ENCODE measurements around the gene MATR3. TPM values are rescaled to one million over a fixed set of nuclear protein-coding genes. Genes with fewer than 3 reads are reported as not detected.
"Not testable (repeated sequence)": the region's sequence is repeated elsewhere in the genome, so short reads cannot be mapped to it uniquely, and the experiment has no call there.

MATR3 gene
- total RNA-seq, 2 experiments from 2014 or later, result 168 to 222 TPM

GRCh38 chr5:139306628-139307379, 13.3 kb downstream of the MATR3 start:
- POLR2A ChIA-PET, result interaction anchor here (0.7 kb wide), 1 partner anchor 81 kb away, joined by 4 read pairs; no protein-coding TSS in a partner anchor
- H3K27me3 Mint-ChIP-seq, result no peaks in the 10 kb centered on the region
- CTCF ChIA-PET, result interaction anchor here (0.6 to 4.8 kb wide), 6 partner anchors 14 to 731 kb away, joined by 3 to 28 read pairs (median 3); partner anchors contain the start of genes HSPA9 and PAIP2
- peaks cover 23% of the 10 kb centered on the region for H3K36me3 Mint-ChIP-seq (ENCODE audit: low read depth)
- peaks cover 75% of the 10 kb centered on the region for H3K4me1 Mint-ChIP-seq
- DNase-seq, result no peak
- H3K4me3 Mint-ChIP-seq, result no peak overlapping the region
- no peaks in the 10 kb centered on the region for H3K9me3 Mint-ChIP-seq
- H3K27ac Mint-ChIP-seq, result no peak overlapping the region

- Mint-ChIP-seq H3K27me3 (no peaks in the 10 kb centered on the region), H3K4me1 (peaks cover 66% of the 10 kb centered on the region), H3K27ac (peak overlapping the region; percentile 51), H3K4me3 (no peak overlapping the region), H3K36me3 (ENCODE audit: low read depth) (peaks cover 20% of the 10 kb centered on the region), H3K9me3 (no peaks in the 10 kb centered on the region)
- no peak for DNase-seq
- POLR2A ChIA-PET, result no interaction called here
- CTCF ChIA-PET, result interaction anchor here (0.6 to 1.4 kb wide), 3 partner anchors 8 to 35 kb away, joined by 3 read pairs; no protein-coding TSS in a partner anchor
Observed at GRCh38 chr5:139308797-139309196, 15.3 kb downstream of the MATR3 start.

- H3K4me3 Mint-ChIP-seq, H3K27me3 Mint-ChIP-seq, POLR2A ChIA-PET, DNase-seq, H3K9me3 Mint-ChIP-seq: not testable (repeated sequence)
- Mint-ChIP-seq H3K4me1 (peaks cover 62% of the 10 kb centered on the region), H3K36me3 (ENCODE audit: low read depth) (peaks cover 25% of the 10 kb centered on the region), H3K27ac (peak overlapping the region; percentile 13)
- CTCF ChIA-PET, result interaction anchor here (1.0 to 1.3 kb wide), 2 partner anchors 18 to 31 kb away, joined by 3 to 4 read pairs; partner anchors contain the start of genes MATR3 and PAIP2
Observed at GRCh38 chr5:139310715-139311186, 17.2 kb downstream of the MATR3 start.

DNA sequence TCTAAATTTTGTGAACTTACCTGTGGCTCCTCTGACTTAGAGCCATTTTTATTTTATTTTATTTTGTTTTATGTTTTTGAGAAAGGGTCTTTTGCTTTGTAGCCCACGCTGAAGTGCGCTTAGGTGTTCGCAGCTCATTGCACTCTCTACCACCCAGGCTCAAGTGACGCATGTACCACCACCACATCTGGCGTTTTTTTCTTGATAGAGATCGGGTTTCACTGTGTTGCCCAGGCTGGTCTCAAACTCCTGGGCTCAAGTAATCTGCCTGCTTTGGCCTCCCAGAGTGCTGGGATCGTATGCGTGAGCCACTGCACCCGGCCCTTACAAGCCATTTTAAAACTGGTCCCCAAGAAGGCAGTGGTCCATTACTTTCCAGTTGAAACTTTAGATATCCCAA, 18.5 kb downstream of the MATR3 start:
- Mint-ChIP-seq H3K4me1 (peaks cover 52% of the 10 kb centered on the region), H3K4me3 (no peak overlapping the region), H3K27ac (no peak overlapping the region), H3K9me3 (no peaks in the 10 kb centered on the region), H3K36me3 (ENCODE audit: low read depth) (peaks cover 32% of the 10 kb centered on the region), H3K27me3 (no peaks in the 10 kb centered on the region)
- ChIA-PET POLR2A (interaction anchor here (0.6 kb wide), 1 partner anchor 247 kb away, joined by 4 read pairs; no protein-coding TSS in a partner anchor), CTCF (interaction anchor here (0.8 to 1.8 kb wide), 4 partner anchors 8 to 30 kb away, joined by 3 to 6 read pairs (median 3); partner anchors contain the start of genes MATR3 and PAIP2)
- no peak for DNase-seq

DNA sequence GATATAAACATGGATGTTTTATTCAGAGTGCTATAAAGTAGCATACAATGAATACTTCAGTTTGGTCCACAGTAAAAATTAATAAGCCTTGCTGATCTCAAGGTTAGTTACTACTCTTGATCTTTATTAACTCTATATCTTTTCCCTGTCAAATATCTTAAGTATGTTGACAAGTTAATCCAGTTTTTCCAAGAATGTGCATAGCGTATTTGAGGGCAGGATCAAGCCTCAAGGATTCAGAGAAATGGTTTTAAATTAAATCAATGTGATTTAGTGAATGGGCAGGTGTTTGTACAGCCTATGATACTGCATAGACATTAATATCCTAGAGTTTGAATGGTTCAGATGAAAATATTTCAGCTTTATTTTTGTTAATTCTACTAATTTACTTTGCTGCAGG, 20.7 kb downstream of the MATR3 start:
- H3K27ac Mint-ChIP-seq, result no peak overlapping the region

GRCh38 chr5:139315056-139315615, 21.6 kb downstream of the MATR3 start:
- ChIA-PET POLR2A (no interaction called here), CTCF (interaction anchor here (1.6 kb wide), 1 partner anchor 16 kb away, joined by 4 read pairs; no protein-coding TSS in a partner anchor)
- Mint-ChIP-seq H3K9me3 (no peaks in the 10 kb centered on the region), H3K4me1 (peaks cover 28% of the 10 kb centered on the region), H3K4me3 (no peak overlapping the region), H3K36me3 (ENCODE audit: low read depth) (peaks cover 29% of the 10 kb centered on the region), H3K27ac (no peak overlapping the region), H3K27me3 (no peaks in the 10 kb centered on the region)
- no peak for DNase-seq

More for the DNA sequence above, 20.7 kb downstream of the MATR3 start:
- Mint-ChIP-seq H3K4me3 (no peak overlapping the region), H3K36me3 (ENCODE audit: low read depth) (peaks cover 28% of the 10 kb centered on the region), H3K9me3 (no peaks in the 10 kb centered on the region), H3K4me1 (peaks cover 33% of the 10 kb centered on the region), H3K27me3 (no peaks in the 10 kb centered on the region)
- ChIA-PET POLR2A (no interaction called here), CTCF (interaction anchor here (1.6 kb wide), 1 partner anchor 17 kb away, joined by 3 read pairs; no protein-coding TSS in a partner anchor)
- no peak for DNase-seq

- Mint-ChIP-seq H3K27ac (no peak overlapping the region), H3K4me1 (peaks cover 11% of the 10 kb centered on the region), H3K27me3 (no peaks in the 10 kb centered on the region), H3K36me3 (ENCODE audit: low read depth) (peaks cover 16% of the 10 kb centered on the region), H3K4me3 (no peak overlapping the region), H3K9me3 (no peaks in the 10 kb centered on the region)
- ChIA-PET POLR2A (interaction anchor here (1.2 kb wide), 1 partner anchor 8 kb away, joined by 3 read pairs; no protein-coding TSS in a partner anchor), CTCF (interaction anchor here (0.6 to 1.6 kb wide), 4 partner anchors 19 to 250 kb away, joined by 3 to 4 read pairs (median 4); partner anchors contain the start of gene MATR3)
- DNase-seq, result no peak
Observed at GRCh38 chr5:139335811-139336210, 42.3 kb downstream of the MATR3 start.

GRCh38 chr5:139340051-139340450, 46.5 kb downstream of the MATR3 start:
- Mint-ChIP-seq H3K36me3 (ENCODE audit: low read depth) (peaks cover 7% of the 10 kb centered on the region), H3K27me3 (no peaks in the 10 kb centered on the region), H3K4me3 (no peak overlapping the region), H3K4me1 (peaks cover 39% of the 10 kb centered on the region), H3K9me3 (no peaks in the 10 kb centered on the region), H3K27ac (no peak overlapping the region)
- POLR2A ChIA-PET, result no interaction called here
- DNase-seq, result no peak
- CTCF ChIA-PET, result interaction anchor here (0.7 to 3.3 kb wide), 7 partner anchors 8 to 35 kb away, joined by 3 to 28 read pairs (median 5); no protein-coding TSS in a partner anchor

GRCh38 chr5:139341187-139341688, 47.7 kb downstream of the MATR3 start:
- peaks cover 15% of the 10 kb centered on the region for H3K36me3 Mint-ChIP-seq (ENCODE audit: low read depth)
- no peaks in the 10 kb centered on the region for H3K27me3 Mint-ChIP-seq
- peak overlapping the region; percentile 99 for H3K27ac Mint-ChIP-seq
- H3K4me3 Mint-ChIP-seq, result peak overlapping the region; percentile 93
- no peak for DNase-seq
- H3K9me3 Mint-ChIP-seq, result no peaks in the 10 kb centered on the region
- ChIA-PET POLR2A (interaction anchor here (1.1 kb wide), 1 partner anchor 48 kb away, joined by 3 read pairs; the partner anchor contains the start of gene MATR3), CTCF (interaction anchor here (0.6 to 3.3 kb wide), 23 partner anchors 9 to 693 kb away, joined by 3 to 28 read pairs (median 5); partner anchors contain the start of gene MZB1)
- peaks cover 39% of the 10 kb centered on the region for H3K4me1 Mint-ChIP-seq

DNA sequence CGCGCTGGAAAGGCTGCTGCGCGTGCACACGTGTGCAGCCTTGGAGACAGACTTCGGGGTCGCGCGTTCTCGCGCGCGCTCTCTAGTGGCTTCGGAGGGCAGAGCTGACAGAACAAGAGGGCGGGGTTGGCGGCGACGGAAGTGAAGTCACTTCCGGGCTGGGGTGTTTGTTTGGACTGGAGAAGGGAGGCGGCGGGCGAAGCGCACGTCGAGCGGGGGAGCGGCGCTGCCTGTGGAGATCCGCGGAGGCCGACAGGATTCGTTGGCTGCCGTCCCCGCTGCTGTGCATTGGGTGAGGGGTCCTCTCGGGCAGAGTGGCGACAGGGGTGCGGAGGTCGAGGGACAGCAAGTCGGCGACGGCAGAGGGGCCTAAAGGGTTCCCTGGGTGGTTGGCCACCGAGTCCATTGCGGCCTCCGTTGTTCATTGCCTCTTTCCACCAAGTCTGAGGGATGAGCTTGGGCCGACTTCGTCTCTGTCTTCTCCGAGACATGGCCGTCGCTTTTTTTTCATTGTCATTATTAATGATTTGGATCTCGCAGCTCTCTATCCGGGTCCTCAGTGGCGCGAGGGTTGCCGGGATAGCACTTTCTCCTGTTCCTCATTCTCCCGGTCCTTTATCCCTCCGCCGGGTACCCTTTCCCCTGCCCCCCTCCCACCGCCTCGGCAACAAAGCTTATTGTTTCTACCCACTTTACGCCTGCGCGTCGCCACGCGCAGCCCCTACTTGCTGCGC, 48.3 kb downstream of the MATR3 start, which contains the start of gene PAIP2:
Gene PAIP2 (plus strand): TSS at position 166 of the 734 bp plus-strand sequence. CDS start 21,931 bp downstream, outside the sequence.
- peak within 1 kb of the TSS; percentile 93 for H3K4me3 Mint-ChIP-seq
- DNase-seq, result peak; percentile 98
- peaks cover 18% of the 10 kb centered on the region for H3K36me3 Mint-ChIP-seq (ENCODE audit: low read depth)
- peaks cover 38% of the 10 kb centered on the region for H3K4me1 Mint-ChIP-seq
- no peaks in the 10 kb centered on the region for H3K27me3 Mint-ChIP-seq
- POLR2A ChIA-PET, result interaction anchor here (0.6 to 1.1 kb wide), 6 partner anchors 37 to 138 kb away, joined by 3 to 6 read pairs (median 4); partner anchors contain the start of gene MATR3
- H3K27ac Mint-ChIP-seq, result peak within 1 kb of the TSS; percentile 99
- H3K9me3 Mint-ChIP-seq, result no peaks in the 10 kb centered on the region
- CTCF ChIA-PET, result interaction anchor here (0.6 to 3.3 kb wide), 27 partner anchors 8 to 693 kb away, joined by 3 to 28 read pairs (median 4); partner anchors contain the start of gene MZB1

- H3K36me3 Mint-ChIP-seq (ENCODE audit: low read depth), result peaks cover 21% of the 10 kb centered on the region
- no peak for DNase-seq
- H3K27ac Mint-ChIP-seq, result peak overlapping the region; percentile 99
- H3K4me3 Mint-ChIP-seq, result peak overlapping the region; percentile 93
- H3K9me3 Mint-ChIP-seq, result no peaks in the 10 kb centered on the region
- no peaks in the 10 kb centered on the region for H3K27me3 Mint-ChIP-seq
- H3K4me1 Mint-ChIP-seq, result peaks cover 38% of the 10 kb centered on the region
- CTCF ChIA-PET, result interaction anchor here (0.6 to 3.3 kb wide), 18 partner anchors 8 to 68 kb away, joined by 3 to 28 read pairs (median 4); no protein-coding TSS in a partner anchor
- POLR2A ChIA-PET, result interaction anchor here (0.6 to 1.1 kb wide), 5 partner anchors 37 to 139 kb away, joined by 3 to 6 read pairs (median 4); no protein-coding TSS in a partner anchor
Observed at GRCh38 chr5:139342423-139342723, 48.8 kb downstream of the MATR3 start.

All from activated CD4-positive, alpha-beta T cell treated with anti-CD3 and anti-CD28 coated beads, Interleukin-2, amount 10 ng/mL, durations not matched to agents 7 days and 5 days (primary cell).